Neutrophil (primary cell): ENCODE data around the gene UNC13C.

Experiments
- H3K27ac ChIP-seq: fragments of 200-600 bp; sonication (generic); 2 replicates; pipeline ENCODE4 v1.5.1; 2016; ENCODE audit warnings: mild to moderate bottlenecking, moderate library complexity
- H3K27me3 ChIP-seq: fragments of 200-600 bp; sonication (generic); 2 replicates; pipeline ENCODE4 v1.6.0; 2016; ENCODE audit warnings: mild to moderate bottlenecking
- H3K36me3 ChIP-seq: fragments of 200-600 bp; sonication (generic); 2 replicates; pipeline ENCODE4 v1.5.1; 2017
- H3K4me1 ChIP-seq, 2 experiments: fragments of 200-600 bp in 1 of 2; sonication (generic) in 1 of 2; 1 replicate in 1 of 2; 2 replicates in 1 of 2; pipeline versions ENCODE4 v1.5.1 to v1.6.1; 2013 to 2016; ENCODE audit warnings: low read depth in 1 of 2, low read length in 1 of 2, mild to moderate bottlenecking in 1 of 2, moderate library complexity in 1 of 2; ENCODE audit not compliant: control insufficient read depth in 1 of 2, insufficient read depth in 1 of 2
- H3K4me3 ChIP-seq, 2 experiments: fragments of 200-600 bp in 1 of 2; sonication (generic) in 1 of 2; 1 replicate in 1 of 2; 2 replicates in 1 of 2; pipeline ENCODE4 v1.5.1; 2013 to 2016; ENCODE audit warnings: low read depth in 1 of 2, low read length in 1 of 2, mild to moderate bottlenecking in 1 of 2, moderate library complexity in 1 of 2
- H3K9me3 ChIP-seq: fragments of 200-600 bp; sonication (generic); 2 replicates; pipeline ENCODE4 v1.5.1; 2016
- CTCF ChIP-seq: fragments of 200-600 bp; sonication (generic); IDR thresholded peaks from 2 replicates; pipeline ENCODE4 v1.5.1; 2016; ENCODE audit warnings: antibody characterized with exemption

Gene UNC13C

GRCh38 chr15:54066403-54066802 lies 88.2 kb downstream of the UNC13C start:
- H3K4me1 ChIP-seq = no peaks in the 10 kb centered on the region
- no peaks in the 10 kb centered on the region for H3K9me3 ChIP-seq
- no peak overlapping the region for H3K4me3 ChIP-seq
- no peaks in the 10 kb centered on the region for H3K27me3 ChIP-seq
- TF ChIP-seq CTCF = no peak
- no peaks in the 10 kb centered on the region for H3K36me3 ChIP-seq
- H3K27ac ChIP-seq = no peak overlapping the region

- H3K36me3 ChIP-seq = no peaks in the 10 kb centered on the region
- H3K4me3 ChIP-seq = no peak overlapping the region
- no peak overlapping the region for H3K27ac ChIP-seq
- H3K9me3 ChIP-seq = no peaks in the 10 kb centered on the region
- no peak for TF ChIP-seq CTCF
- H3K4me1 ChIP-seq = no peaks in the 10 kb centered on the region
- no peaks in the 10 kb centered on the region for H3K27me3 ChIP-seq
Measured at GRCh38 chr15:54082836-54083492, 104.7 kb downstream of the UNC13C start.

- Histone ChIP-seq H3K27ac (no peak overlapping the region), H3K9me3 (no peaks in the 10 kb centered on the region), H3K36me3 (no peaks in the 10 kb centered on the region), H3K4me1 (no peaks in the 10 kb centered on the region), H3K27me3 (no peaks in the 10 kb centered on the region), H3K4me3 (no peak overlapping the region)
- no peak for TF ChIP-seq CTCF
Measured at GRCh38 chr15:54083501-54083900, 105.3 kb downstream of the UNC13C start.

- H3K27me3 ChIP-seq = no peaks in the 10 kb centered on the region
- no peak for TF ChIP-seq CTCF
- no peaks in the 10 kb centered on the region for H3K36me3 ChIP-seq
- no peaks in the 10 kb centered on the region for H3K4me1 ChIP-seq
- no peaks in the 10 kb centered on the region for H3K9me3 ChIP-seq
- H3K27ac ChIP-seq = no peak overlapping the region
- H3K4me3 ChIP-seq = no peak overlapping the region
Measured at GRCh38 chr15:54083991-54084390, 105.8 kb downstream of the UNC13C start.

- TF ChIP-seq CTCF = no peak
- H3K36me3 ChIP-seq = no peaks in the 10 kb centered on the region
- no peak overlapping the region for H3K27ac ChIP-seq
- H3K9me3 ChIP-seq = no peaks in the 10 kb centered on the region
- no peaks in the 10 kb centered on the region for H3K4me1 ChIP-seq
- H3K27me3 ChIP-seq = no peaks in the 10 kb centered on the region
- H3K4me3 ChIP-seq = no peak overlapping the region
Measured at GRCh38 chr15:54088837-54089236, 110.6 kb downstream of the UNC13C start.
